ENCODE measurements around the gene PHKA1.

DNA sequence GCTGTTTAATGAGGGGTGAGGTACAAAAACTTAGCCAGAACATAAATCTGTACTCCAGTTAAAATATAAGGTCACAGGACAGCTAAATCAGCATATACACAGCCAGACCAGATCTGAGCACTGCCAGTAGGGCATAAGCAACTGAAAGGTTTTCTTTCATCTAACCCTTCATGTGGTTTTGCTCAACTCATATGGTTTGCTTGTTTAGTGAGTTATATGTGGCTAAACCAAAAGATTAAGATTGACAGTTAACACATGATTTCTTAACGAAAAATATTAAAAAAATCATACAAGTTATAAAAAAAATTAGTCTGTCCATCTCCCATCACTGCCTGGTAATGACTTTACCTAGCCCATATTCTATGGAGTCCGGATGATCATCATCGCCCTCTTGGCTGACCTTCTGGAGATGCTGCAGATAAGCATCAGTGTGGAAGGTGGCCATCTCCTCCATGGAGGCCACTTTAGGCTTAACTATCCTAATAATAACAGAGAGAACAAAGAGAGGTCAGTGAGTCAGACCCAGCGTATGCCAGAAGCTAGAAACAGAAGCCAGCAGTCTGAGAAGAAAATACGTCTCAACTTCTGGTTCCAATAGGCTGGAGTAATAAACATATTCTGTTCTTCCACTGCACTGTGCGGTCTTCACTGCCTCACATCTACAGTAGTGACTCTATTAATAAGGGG lies 145.6 kb downstream of the PHKA1 start:
- TF ChIP-seq, protein P1, sequence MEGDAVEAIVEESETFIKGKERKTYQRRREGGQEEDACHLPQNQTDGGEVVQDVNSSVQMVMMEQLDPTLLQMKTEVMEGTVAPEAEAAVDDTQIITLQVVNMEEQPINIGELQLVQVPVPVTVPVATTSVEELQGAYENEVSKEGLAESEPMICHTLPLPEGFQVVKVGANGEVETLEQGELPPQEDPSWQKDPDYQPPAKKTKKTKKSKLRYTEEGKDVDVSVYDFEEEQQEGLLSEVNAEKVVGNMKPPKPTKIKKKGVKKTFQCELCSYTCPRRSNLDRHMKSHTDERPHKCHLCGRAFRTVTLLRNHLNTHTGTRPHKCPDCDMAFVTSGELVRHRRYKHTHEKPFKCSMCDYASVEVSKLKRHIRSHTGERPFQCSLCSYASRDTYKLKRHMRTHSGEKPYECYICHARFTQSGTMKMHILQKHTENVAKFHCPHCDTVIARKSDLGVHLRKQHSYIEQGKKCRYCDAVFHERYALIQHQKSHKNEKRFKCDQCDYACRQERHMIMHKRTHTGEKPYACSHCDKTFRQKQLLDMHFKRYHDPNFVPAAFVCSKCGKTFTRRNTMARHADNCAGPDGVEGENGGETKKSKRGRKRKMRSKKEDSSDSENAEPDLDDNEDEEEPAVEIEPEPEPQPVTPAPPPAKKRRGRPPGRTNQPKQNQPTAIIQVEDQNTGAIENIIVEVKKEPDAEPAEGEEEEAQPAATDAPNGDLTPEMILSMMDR (IDR thresholded peaks at IDR 0.05; ENCODE audit: poor library complexity, severe bottlenecking) = no peak
- TF ChIP-seq, protein P2, sequence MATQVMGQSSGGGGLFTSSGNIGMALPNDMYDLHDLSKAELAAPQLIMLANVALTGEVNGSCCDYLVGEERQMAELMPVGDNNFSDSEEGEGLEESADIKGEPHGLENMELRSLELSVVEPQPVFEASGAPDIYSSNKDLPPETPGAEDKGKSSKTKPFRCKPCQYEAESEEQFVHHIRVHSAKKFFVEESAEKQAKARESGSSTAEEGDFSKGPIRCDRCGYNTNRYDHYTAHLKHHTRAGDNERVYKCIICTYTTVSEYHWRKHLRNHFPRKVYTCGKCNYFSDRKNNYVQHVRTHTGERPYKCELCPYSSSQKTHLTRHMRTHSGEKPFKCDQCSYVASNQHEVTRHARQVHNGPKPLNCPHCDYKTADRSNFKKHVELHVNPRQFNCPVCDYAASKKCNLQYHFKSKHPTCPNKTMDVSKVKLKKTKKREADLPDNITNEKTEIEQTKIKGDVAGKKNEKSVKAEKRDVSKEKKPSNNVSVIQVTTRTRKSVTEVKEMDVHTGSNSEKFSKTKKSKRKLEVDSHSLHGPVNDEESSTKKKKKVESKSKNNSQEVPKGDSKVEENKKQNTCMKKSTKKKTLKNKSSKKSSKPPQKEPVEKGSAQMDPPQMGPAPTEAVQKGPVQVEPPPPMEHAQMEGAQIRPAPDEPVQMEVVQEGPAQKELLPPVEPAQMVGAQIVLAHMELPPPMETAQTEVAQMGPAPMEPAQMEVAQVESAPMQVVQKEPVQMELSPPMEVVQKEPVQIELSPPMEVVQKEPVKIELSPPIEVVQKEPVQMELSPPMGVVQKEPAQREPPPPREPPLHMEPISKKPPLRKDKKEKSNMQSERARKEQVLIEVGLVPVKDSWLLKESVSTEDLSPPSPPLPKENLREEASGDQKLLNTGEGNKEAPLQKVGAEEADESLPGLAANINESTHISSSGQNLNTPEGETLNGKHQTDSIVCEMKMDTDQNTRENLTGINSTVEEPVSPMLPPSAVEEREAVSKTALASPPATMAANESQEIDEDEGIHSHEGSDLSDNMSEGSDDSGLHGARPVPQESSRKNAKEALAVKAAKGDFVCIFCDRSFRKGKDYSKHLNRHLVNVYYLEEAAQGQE (IDR thresholded peaks at IDR 0.05; ENCODE audit: borderline replicate concordance) = no peak
